Skeletal muscle satellite cell (primary cell): ENCODE data around the gene FZD8.

Source experiments
- H3K27me3 ChIP-seq: 2 replicates; pipeline ENCODE4 v1.7.0; 2013; ENCODE audit warnings: low read length; ENCODE audit not compliant: control insufficient read depth, insufficient read depth
- H3K36me3 ChIP-seq: 2 replicates; pipeline ENCODE4 v1.7.0; 2013; ENCODE audit warnings: mild to moderate bottlenecking, control low read depth, low read length; ENCODE audit not compliant: insufficient read depth
- H3K4me1 ChIP-seq: 2 replicates; pipeline ENCODE4 v1.7.0; 2013; ENCODE audit warnings: low read length; ENCODE audit not compliant: control insufficient read depth, insufficient read depth
- H3K4me2 ChIP-seq: 2 replicates; pipeline ENCODE4 v1.7.0; 2013; ENCODE audit warnings: mild to moderate bottlenecking, low read length
- H3K4me3 ChIP-seq: 2 replicates; pipeline ENCODE4 v1.7.0; 2013; ENCODE audit warnings: low read length
- H3K9ac ChIP-seq: 2 replicates; pipeline ENCODE4 v1.7.0; 2013; ENCODE audit warnings: mild to moderate bottlenecking, low read depth, low read length, moderate library complexity
- H3K9me3 ChIP-seq: replicated peaks from 2 replicates; pipeline ENCODE4 v1.7.0; 2013; ENCODE audit warnings: mild to moderate bottlenecking, control low read depth, low read length

Gene FZD8

DNA sequence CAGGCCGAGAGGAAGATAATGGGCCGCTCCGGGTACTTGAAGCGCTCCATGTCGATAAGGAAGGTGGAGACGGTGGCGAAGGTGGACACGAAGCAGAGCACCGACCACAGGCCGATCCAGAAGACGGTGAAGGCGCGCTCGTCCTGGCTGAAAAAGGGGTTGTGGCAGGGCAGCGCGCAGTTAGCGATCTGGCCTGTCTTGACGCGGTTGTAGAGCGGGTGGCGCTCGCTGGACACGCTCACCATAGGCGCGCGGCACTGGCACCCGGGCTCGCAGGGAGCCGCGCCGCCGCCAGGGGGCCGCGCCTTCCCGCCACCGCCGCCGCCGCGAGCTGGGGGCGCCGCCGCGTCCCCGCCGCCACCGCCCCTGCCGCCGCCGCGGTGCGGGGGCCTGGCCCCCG, 1.6 kb downstream of the FZD8 start:
- H3K27me3 ChIP-seq: peaks cover 9% of the 10 kb centered on the region
- H3K36me3 ChIP-seq: no peaks in the 10 kb centered on the region
- H3K9me3 ChIP-seq: no peaks in the 10 kb centered on the region
- H3K4me2 ChIP-seq: peak overlapping the region; percentile 100
- peak overlapping the region; percentile 56 for H3K9ac ChIP-seq
- H3K4me1 ChIP-seq: peaks cover 25% of the 10 kb centered on the region
- peak overlapping the region; percentile 82 for H3K4me3 ChIP-seq

DNA sequence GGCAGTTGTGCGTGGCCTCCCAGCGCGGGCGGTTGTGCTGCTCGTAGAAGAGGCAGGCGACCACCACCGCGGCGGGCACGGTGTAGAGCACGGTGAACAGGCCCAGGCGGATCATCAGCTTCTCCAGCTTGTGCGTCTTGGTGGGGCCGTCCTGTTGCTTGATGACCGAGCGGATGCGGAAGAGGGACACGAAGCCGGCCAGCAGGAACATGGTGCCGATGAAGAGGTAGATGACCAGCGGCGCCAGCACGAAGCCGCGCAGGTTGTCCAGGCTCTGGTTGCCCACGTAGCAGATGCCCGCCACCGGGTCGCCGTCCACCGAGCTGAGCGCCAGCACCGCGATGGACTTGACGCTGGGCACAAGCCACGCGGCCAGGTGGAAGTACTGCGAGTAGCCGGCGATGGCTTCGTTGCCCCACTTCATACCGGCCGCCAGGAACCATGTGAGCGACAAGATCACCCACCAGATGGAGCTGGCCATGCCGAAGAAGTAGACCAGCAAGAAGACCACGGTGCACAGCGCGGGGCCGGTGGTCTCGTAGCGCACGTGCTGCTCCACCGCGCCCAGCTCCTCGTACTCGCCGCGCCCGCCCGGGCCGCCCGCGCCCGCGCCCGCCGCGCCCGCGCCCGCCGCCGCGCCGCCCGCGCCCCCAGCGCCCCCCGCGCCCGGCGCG, 2.2 kb downstream of the FZD8 start:
- peak overlapping the region; percentile 56 for H3K9ac ChIP-seq
- H3K4me1 ChIP-seq: peaks cover 25% of the 10 kb centered on the region
- peak overlapping the region; percentile 82 for H3K4me3 ChIP-seq
- no peaks in the 10 kb centered on the region for H3K9me3 ChIP-seq
- H3K36me3 ChIP-seq: no peaks in the 10 kb centered on the region
- peaks cover 9% of the 10 kb centered on the region for H3K27me3 ChIP-seq
- peak overlapping the region; percentile 99 for H3K4me2 ChIP-seq

GRCh38 chr10:35639021-35639727, 2.9 kb downstream of the FZD8 start:
- H3K27me3 ChIP-seq: peaks cover 6% of the 10 kb centered on the region
- no peak overlapping the region for H3K9ac ChIP-seq

DNA sequence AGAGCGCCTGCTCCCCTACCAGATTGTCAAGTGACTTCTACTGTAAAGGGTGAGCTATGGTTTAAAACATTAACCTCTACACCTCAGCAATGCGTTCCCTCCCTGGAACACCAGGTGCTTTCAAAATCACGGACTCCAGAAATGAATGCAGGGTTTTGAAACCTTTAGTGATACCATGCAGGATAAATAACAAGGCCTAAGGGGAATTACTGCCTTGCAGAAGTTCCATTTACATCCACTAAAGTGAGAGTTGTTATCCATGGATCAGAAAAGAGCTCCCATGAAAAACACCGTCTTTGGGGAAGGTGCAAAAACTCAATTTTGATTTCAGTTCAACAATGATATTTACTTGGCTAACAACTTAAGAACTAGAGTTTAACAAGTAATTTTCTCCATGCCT, 4.0 kb downstream of the FZD8 start:
- Histone ChIP-seq H3K9ac (no peak overlapping the region), H3K4me1 (peaks cover 14% of the 10 kb centered on the region), H3K36me3 (no peaks in the 10 kb centered on the region), H3K4me3 (no peak overlapping the region), H3K4me2 (no peak overlapping the region), H3K27me3 (peaks cover 4% of the 10 kb centered on the region), H3K9me3 (no peaks in the 10 kb centered on the region)

More at GRCh38 chr10:35639021-35639727, 2.9 kb downstream of the FZD8 start:
- Histone ChIP-seq H3K9me3 (no peaks in the 10 kb centered on the region), H3K36me3 (no peaks in the 10 kb centered on the region), H3K4me3 (peak overlapping the region; percentile 53), H3K4me2 (peak overlapping the region; percentile 99), H3K4me1 (peaks cover 22% of the 10 kb centered on the region)

GRCh38 chr10:35637462-35637861, 4.6 kb downstream of the FZD8 start:
- H3K4me2 ChIP-seq: no peak overlapping the region
- H3K9ac ChIP-seq: no peak overlapping the region
- H3K27me3 ChIP-seq: no peaks in the 10 kb centered on the region
- H3K4me3 ChIP-seq: no peak overlapping the region
- peaks cover 8% of the 10 kb centered on the region for H3K4me1 ChIP-seq
- no peaks in the 10 kb centered on the region for H3K9me3 ChIP-seq
- no peaks in the 10 kb centered on the region for H3K36me3 ChIP-seq

DNA sequence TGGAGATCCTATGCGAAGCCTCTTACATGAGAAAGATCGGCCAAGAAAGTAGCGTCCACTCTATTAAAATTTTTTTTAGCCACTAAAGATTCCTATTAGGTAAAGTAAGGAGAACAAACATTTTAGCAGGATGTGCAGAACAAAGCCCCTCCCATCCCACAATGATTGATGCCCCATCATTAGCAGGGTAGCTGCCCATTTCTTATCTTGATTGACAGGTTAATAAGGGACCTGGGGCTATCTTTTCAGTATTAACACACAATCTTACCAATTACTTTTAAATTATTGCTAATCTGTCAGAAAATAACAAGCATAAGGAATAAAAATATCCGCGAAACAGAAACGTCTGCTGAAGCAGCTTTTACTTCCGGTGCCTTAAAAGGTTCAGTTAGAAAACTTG, 5.1 kb downstream of the FZD8 start:
- Histone ChIP-seq H3K9me3 (no peaks in the 10 kb centered on the region), H3K9ac (no peak overlapping the region), H3K4me2 (no peak overlapping the region), H3K4me1 (peaks cover 6% of the 10 kb centered on the region), H3K4me3 (no peak overlapping the region), H3K36me3 (no peaks in the 10 kb centered on the region), H3K27me3 (no peaks in the 10 kb centered on the region)

DNA sequence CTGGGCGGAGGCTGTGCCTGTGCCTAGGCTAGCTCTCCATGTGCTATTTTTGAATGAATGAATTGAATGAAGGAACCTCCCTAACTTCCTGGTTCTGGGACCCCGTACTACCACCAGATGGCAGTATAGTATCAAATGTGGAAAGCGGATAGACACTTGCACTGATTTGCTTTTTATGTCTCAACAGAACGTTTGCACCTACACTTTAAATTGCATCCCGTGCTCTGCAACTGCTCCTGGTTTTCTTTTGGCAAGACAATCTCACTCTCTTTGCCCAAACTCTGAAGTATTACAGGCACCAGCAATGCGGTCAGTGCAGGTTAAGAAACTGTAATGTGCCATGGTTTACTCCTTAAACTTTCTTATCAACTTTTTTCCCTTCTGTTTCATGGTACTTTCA, 6.5 kb downstream of the FZD8 start:
- no peaks in the 10 kb centered on the region for H3K27me3 ChIP-seq
- H3K4me3 ChIP-seq: no peak overlapping the region
- no peak overlapping the region for H3K9ac ChIP-seq
- no peaks in the 10 kb centered on the region for H3K9me3 ChIP-seq
- no peak overlapping the region for H3K4me2 ChIP-seq
- no peaks in the 10 kb centered on the region for H3K36me3 ChIP-seq
- H3K4me1 ChIP-seq: peaks cover 6% of the 10 kb centered on the region

GRCh38 chr10:35633006-35633980, 8.8 kb downstream of the FZD8 start:
- Histone ChIP-seq H3K4me3 (no peak overlapping the region), H3K4me2 (no peak overlapping the region), H3K36me3 (no peaks in the 10 kb centered on the region), H3K9ac (no peak overlapping the region), H3K4me1 (no peaks in the 10 kb centered on the region), H3K9me3 (no peaks in the 10 kb centered on the region), H3K27me3 (no peaks in the 10 kb centered on the region)

GRCh38 chr10:35632027-35632426, 10.1 kb downstream of the FZD8 start:
- Histone ChIP-seq H3K4me3 (no peak overlapping the region), H3K27me3 (no peaks in the 10 kb centered on the region), H3K4me2 (no peak overlapping the region), H3K4me1 (peaks cover 7% of the 10 kb centered on the region), H3K9ac (no peak overlapping the region), H3K9me3 (no peaks in the 10 kb centered on the region), H3K36me3 (no peaks in the 10 kb centered on the region)

- Histone ChIP-seq H3K4me2 (no peak overlapping the region), H3K4me1 (peaks cover 14% of the 10 kb centered on the region), H3K9me3 (no peaks in the 10 kb centered on the region), H3K9ac (no peak overlapping the region), H3K36me3 (no peaks in the 10 kb centered on the region), H3K4me3 (no peak overlapping the region), H3K27me3 (no peaks in the 10 kb centered on the region)
Observed at GRCh38 chr10:35631404-35631803, 10.7 kb downstream of the FZD8 start.

DNA sequence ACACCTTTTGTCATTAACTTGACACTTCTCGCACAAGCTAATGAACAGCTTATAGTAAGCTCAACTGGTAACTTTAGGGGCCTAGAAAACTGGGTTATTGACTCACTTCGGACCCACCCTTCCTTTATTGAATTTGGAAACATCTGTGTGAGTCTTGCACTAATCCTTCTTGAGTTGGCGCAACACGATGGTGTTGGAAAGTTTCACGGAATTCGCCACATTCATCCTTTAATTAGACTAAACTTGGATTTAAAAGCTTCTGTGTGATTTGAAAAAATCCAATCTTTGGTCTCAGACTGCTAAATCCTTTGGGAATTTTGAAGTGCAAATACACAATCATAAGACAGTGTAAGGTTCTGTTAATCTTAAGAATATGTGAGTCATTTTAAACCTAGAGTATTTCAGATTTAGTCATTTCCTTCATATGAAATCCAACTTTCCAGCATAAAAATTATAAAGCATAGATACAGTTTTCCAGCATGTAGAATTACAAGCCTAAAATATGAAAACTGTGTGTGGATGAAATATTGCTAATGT, 15.1 kb downstream of the FZD8 start:
- no peaks in the 10 kb centered on the region for H3K9me3 ChIP-seq
- H3K27me3 ChIP-seq: no peaks in the 10 kb centered on the region
- no peak overlapping the region for H3K4me3 ChIP-seq
- H3K9ac ChIP-seq: no peak overlapping the region
- H3K4me1 ChIP-seq: peaks cover 14% of the 10 kb centered on the region
- H3K4me2 ChIP-seq: peak overlapping the region; percentile 16
- H3K36me3 ChIP-seq: no peaks in the 10 kb centered on the region
